Stimulated activated CD8-positive, alpha-beta memory T cell treated with anti-CD3 and anti-CD28 coated beads, Interleukin-4, amount 100 ng/mL, for 48 hours (primary cell): Measurements from ENCODE around the gene PWWP3B.
"Not testable (repeated sequence)": the region's sequence is repeated elsewhere in the genome, so short reads cannot be mapped to it uniquely, and the experiment has no call there.

Source experiments
- DNase-seq: peaks from one replicate; pipeline ENCODE4 v3.0.0-alpha.2; 2020

PWWP3B gene

DNA sequence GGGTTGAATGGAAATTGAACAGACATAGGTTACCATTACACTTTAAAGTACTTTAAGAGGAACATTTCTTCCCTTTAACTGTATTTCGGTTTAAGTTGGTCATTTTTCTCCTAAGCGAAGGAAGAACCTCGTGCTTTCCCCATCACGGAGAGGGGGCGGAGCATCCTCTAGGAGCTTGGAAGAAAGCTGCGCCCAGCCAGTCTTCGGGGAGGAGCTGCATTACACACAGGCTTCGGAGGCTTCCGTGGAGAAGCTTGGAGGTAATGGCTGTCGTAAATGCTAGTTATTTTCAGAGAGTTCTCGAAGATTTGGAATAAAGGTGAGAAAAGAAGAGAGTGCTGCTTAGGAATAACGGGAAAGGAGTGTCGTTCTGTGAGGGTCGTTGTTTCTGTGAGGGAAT is at the start of gene PWWP3B:
TSS of gene PWWP3B (plus strand) at position 199 of the 400 bp plus-strand sequence. CDS start 37,128 bp downstream, outside the sequence.
- DNase-seq, result no peak

DNA sequence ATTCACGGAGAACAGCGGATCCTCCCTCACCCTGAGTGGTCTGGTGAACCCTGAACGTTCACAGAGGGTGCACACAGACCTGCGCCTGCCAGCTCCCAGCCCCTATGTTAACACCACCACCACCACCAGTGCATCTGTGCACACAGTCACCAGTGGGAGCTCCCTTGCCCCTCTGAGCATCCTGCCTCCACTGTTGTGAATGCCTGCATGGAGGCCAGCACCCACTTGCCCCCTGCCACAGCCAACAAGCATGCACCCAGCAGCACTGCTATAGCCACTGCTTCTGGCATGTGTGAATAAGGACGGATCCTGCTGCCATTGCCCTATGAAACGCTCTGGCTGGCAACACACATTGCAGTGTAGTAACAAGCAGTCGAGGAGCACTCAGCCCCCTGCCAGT is 29.1 kb upstream of the PWWP3B start:
- no peak for DNase-seq

DNA sequence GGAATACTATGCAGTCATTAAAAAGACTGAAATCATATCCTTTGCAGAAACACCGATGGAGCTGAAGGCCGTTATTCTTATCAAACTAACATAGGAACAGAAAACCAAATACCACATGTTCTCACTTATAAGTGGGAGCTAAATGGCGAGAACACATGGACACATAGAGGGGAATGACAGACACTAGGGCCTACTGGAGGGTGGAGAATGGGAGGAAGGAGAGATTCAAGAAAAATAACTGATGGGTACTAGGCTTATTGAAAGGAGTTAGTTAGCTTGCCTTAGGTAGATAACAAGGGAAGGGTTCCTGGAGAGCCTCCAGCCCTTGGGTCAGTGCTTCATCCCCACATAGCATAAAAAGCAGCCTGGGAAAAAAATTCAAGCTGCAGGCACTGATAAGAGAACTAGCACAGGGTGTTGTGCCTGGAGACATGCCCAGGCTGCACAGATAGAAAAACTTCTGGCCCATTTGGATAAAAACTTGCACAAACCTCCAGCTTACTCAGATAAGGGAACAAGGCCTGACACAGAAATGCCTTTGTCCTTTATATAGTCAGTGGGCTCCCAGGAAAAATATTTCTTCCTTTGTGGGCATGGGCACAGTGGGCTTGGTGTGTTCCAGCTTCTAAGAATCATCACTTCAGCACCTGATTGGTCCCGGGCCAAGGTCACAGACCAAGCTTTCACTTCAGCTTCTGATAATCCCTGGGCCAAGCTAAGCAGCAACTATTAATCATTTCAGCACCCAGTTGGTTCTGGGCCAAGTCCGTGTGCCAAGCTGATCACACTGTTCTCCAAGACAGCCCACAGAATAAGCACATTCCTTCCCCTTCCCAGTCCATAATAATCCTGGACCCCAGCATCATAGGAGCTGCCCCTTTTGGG is 23.1 kb upstream of the PWWP3B start:
- no peak for DNase-seq

DNA sequence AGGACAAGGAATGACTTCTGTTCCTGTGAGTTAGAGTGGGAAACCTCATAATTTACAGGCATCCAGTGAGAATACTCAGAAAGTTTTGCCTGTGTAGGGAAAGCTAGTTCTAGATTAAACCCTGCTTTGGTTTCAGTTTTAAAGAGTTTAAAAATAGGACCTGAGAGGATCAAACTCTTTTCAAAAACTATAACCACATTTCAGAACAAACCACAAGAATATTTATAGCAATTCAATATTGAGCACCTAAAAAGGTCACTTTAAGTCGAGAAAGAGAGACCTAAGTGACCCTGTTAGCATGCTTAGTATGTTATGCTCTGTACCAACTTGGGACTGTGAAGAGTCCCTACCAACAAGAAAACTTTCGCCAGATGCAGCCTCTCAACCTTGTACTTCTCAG is 17.4 kb upstream of the PWWP3B start:
- DNase-seq, result no peak

DNA sequence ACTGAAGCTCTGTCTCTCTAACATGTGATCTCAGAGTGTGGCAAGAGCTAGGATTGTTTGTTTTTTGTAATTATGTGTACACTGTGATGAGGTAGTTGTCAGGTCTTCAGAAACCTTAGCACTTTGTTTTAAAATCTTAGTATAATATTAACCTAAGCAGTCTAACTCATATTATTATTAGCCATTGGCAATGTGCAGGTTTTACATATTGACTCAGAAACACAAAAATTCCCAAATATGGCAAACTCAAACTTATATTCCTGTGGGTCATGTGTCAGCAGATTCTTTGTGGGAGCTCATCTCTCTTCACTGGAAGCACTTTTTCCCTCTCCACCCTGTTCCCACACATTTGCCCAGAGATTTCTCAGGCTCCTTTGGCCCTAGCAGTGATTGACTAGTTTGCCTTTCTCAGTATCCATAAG is 8.2 kb upstream of the PWWP3B start:
- no peak for DNase-seq

DNA sequence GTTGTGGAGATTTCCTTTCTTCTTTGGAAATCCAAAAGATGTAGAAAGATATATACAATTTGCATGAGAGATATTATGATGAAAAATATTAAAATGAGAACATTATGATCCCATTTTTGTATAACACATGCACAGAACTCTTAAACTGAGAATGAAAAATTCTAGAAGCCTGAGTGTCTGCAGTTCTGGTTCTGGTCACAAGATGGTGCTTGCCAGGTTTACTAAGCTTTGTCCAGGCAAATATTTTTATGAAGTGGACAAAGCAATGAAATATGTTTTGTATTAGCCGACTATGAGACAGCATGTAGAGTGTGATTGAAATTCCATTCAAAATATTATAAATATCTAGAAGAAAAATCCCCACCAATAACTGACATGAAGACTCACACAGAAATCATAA is 2.2 kb downstream of the PWWP3B start:
- no peak for DNase-seq

DNA sequence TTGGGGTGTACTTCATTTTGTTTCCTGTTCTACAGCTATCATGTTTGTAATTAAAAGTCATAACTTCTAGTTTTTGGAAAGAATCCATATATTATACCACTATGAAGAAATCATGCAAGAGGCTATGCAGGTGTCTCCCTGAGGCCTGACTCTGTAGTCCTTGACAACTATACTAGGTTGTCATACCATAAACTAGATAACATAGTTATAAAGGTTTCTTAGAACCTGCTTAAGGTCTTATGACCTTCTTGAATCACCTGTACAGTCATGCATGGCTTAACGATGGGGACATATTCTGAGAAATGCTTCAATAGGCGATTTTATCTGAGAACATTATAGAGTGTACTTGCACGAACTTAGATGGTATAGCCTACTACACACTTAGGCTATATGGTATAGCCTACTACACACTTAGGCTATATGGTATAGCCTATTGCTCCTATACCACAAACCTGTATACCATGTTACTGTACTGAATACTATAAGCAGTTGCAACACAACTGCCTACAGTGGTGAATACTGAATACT is 3.3 kb downstream of the PWWP3B start:
- DNase-seq, result no peak

DNA sequence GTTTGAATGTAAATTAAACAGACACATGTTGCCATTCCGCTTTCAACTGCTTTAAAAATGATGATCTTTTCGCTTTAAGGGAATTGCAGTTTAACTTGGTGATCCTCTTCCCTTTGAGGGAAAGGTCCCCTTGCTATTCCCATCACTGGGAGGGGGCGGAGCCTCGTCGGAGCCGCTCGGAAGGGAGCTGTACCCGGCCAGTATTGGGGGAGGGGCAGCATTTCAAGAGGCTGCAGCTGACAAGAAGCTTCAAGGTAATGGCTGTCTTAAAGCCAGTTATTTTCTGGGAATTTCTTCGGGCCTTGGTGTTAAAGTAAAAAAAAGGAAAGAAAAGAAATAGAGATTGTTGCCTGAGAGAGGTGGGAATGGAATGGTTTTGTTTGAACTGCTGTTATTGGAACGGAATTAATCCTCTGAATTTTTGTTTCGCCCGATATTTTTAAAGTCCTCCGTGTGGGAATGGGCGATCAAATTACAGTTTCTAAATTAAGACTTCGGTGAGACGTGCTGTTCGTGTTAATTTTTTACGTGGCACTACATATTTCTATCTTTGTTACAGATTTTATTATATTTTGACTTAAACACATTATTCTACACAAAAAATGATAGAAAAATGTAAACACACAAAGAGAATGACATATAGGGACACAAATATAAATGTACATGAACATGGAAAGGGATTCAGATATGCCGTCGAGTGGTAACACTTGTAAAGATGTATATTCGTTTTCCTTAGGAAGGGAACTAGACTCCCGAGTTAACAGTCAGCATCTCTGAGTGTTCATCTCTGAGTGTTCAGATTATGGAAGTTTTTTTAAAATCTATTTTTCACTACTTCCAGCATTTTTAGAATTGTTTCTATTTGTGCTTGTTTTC is 9.2 kb downstream of the PWWP3B start:
- no peak for DNase-seq

DNA sequence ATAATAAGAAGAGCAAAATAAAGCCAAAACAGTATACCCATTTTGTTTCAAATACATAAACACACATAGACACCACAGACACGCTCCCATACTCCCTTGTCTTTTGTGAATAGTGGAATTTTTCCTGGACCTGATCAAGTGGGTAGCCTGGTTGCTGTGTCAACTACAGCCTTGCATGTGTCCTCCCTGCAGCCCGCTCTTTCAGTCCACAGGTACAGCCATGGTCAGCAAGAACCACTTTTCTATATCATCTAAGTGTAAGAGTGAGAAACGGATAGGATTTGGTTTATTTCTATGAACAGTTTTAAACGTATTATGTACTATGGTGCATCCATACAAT is 9.8 kb downstream of the PWWP3B start:
- no peak for DNase-seq

DNA sequence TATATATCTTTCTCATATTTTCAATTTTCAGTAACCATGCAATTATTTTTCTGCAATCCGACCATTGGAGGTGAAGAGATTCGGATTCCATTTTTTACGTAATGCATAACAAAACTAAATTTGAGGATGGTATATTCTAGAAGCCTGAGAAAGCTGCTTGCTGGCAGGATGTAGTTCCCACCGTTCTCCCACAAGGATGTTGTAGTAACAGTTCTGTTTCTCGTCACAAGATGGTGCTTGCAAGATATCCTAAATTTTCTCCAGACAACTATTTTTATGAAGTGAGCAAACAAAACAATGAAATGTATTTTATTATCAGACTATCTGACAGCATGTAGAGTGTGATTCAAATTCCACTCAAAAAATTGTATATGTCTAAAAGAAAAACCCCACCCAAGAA is 10.7 kb downstream of the PWWP3B start:
- no peak for DNase-seq

DNA sequence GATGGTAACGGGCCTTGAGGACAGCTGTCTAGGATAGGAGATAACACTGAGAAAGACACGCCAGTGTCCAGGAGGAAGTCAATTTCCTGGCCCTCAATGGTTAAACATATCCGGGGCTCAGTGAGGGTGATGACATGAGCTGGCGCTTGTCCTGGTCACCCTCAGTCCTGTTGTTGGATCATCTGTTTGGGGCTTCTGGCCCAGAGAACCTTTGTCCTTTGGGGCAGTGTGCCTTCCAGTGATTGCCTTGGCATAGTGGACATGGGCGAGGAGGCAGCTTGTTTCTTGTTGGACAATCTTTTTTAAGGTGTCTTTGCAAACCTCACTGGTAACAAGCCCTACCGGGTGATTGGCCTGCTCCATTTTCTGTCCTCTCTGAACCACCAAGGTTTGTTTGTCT is 15.6 kb downstream of the PWWP3B start:
- not testable (repeated sequence) for DNase-seq

DNA sequence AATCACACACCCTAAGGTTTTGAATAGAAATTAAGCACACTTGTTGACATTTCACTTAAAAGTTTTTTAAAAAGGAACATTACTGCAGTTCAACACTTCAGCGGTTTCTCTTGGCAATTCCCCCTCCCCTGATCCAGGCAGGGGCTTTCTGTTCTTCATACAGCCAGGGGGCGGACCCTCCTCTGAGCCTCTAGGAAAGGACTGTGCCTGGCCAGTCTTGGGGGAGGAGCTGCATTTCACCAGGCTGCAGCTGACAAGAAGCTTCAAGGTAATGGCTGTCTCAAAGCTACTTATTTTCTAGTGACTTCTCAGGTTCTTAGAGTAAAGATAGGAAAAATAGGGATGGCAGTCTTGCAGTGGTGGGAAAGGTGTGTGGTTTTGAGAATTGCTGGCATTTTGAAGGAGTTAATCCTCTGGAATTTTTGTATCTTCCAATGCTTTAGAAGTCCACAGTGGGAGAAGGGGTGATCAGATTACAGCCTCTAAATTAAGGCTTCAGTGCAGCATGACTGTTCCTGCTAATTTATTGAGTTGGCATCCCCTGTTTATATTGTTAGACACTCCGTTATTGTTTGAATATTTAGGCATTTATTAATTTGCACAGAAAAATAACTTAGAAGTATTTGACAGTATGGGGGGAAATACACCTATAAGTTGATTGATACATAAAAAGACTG is 33.5 kb downstream of the PWWP3B start:
- no peak for DNase-seq

DNA sequence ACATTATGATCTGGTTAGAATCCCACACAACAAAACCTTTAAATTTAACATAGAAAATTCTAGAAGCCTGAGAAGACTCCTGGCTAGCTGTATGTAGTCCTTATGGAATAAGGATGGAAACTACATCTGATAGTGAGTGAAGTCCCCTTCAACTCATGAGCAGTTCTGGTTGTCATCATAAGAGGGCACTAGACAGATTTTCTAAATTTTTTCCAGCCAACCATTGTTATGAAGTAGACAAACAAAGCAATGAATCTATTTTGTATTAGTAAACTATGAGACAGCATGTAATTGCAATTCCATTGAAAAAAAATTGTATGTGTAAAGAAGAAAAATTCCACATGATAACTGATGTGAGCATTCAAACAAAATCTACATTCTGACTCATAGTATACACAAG is 35.2 kb downstream of the PWWP3B start:
- DNase-seq, result no peak

DNA sequence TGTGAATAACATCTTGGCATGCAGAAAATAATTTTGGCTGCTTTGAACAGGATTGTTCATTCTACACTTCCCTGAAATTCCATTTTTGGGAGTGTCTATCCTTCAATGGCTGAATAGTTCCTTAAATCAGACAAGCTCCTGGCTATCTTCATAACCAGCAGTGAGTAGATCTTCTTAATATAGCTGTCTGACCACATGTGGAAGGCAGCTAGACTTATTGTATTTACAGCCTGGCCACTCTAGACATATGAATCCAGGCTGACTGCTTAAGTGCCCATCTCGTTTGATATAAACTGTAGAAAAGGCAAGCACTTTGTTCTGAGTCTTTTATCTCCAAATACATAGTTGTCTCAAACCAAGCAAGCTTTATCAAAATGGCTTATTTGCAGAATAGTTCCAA is 40.0 kb downstream of the PWWP3B start:
- no peak for DNase-seq
